H1 (cell line): ENCODE data around the gene TPM2. TPM values are rescaled to one million over a fixed set of nuclear protein-coding genes. Genes with fewer than 3 reads are reported as not detected.
A peak's percentile ranks its signal among the peaks of the same experiment; 100 is the strongest.

Experiments used
- ASH2L ChIP-seq: fragments of 200-600, 300-600 bp; sonication (generic); IDR thresholded peaks from one replicate; pipeline ENCODE4 v1.7.1; 2017; ENCODE audit warnings: low read length
- BCL11A ChIP-seq, 2 experiments: IDR thresholded peaks; one replicate each; pipeline ENCODE4 v1.6.1; 2011; ENCODE audit warnings: low read depth in 2 of 2, low read length in 2 of 2, mild to moderate bottlenecking in 2 of 2
- CHD1 ChIP-seq: IDR thresholded peaks from 2 replicates; pipeline ENCODE4 v1.6.1; 2012; ENCODE audit warnings: low read depth, low read length, improper control_type of control experiment
- CREB1 ChIP-seq: IDR thresholded peaks from 2 replicates; pipeline ENCODE4 v1.6.1; 2012; ENCODE audit warnings: inconsistent platforms
- EGR1 ChIP-seq: IDR thresholded peaks from 2 replicates; pipeline ENCODE4 v1.6.1; 2011; ENCODE audit warnings: low read depth, low read length, borderline replicate concordance
- GABPA ChIP-seq: IDR thresholded peaks from 2 replicates; pipeline ENCODE4 v1.6.1; 2011; ENCODE audit warnings: mild to moderate bottlenecking, low read length, moderate library complexity, borderline replicate concordance; ENCODE audit not compliant: insufficient read depth
- HDAC2 ChIP-seq, 2 experiments: fragments of 300-600 bp in 1 of 2; sonication (generic) in 1 of 2; IDR thresholded peaks; 2 replicates each; pipeline ENCODE4 v1.6.1; 2011 to 2012; ENCODE audit warnings: low read depth in 2 of 2, low read length in 2 of 2, mild to moderate bottlenecking in 2 of 2, moderate library complexity in 2 of 2, borderline replicate concordance in 1 of 2, inconsistent platforms in 1 of 2
- JUND ChIP-seq: IDR thresholded peaks from 2 replicates; pipeline ENCODE4 v1.6.1; 2011; ENCODE audit warnings: mild to moderate bottlenecking, improper control_type of control experiment, low read length
- MAFK ChIP-seq: IDR thresholded peaks from 2 replicates; pipeline ENCODE4 v1.6.1; 2012; ENCODE audit warnings: low read depth, mild to moderate bottlenecking, improper control_type of control experiment, low read length
- NANOG ChIP-seq: IDR thresholded peaks from 2 replicates; pipeline ENCODE4 v1.6.1; 2011; ENCODE audit warnings: low read length, low read depth, mild to moderate bottlenecking, inconsistent platforms; ENCODE audit not compliant: insufficient read depth, poor library complexity, severe bottlenecking
- POLR2A ChIP-seq, 2 experiments: IDR thresholded peaks; 1 replicate in 1 of 2; 2 replicates in 1 of 2; pipeline ENCODE4 v1.6.1; 2011; ENCODE audit warnings: low read depth in 2 of 2, low read length in 2 of 2, mild to moderate bottlenecking in 2 of 2; ENCODE audit errors: control extremely low read depth in 1 of 2
- RBBP5 ChIP-seq: IDR thresholded peaks from 2 replicates; pipeline ENCODE4 v1.7.1; 2012; ENCODE audit warnings: low read depth, mild to moderate bottlenecking, inconsistent platforms, low read length, moderate library complexity, borderline replicate concordance
- RFX5 ChIP-seq: IDR thresholded peaks from 2 replicates; pipeline ENCODE4 v1.6.1; 2011; ENCODE audit warnings: low read depth, low read length, improper control_type of control experiment, borderline replicate concordance
- SIRT6 ChIP-seq: IDR thresholded peaks from one replicate; pipeline ENCODE4 v1.7.1; 2012; ENCODE audit warnings: low read length, inconsistent platforms
- SP1 ChIP-seq: IDR thresholded peaks from 2 replicates; pipeline ENCODE4 v1.6.1; 2011; ENCODE audit warnings: low read depth, low read length
- TBP ChIP-seq: IDR thresholded peaks from 2 replicates; pipeline ENCODE4 v1.6.1; 2011; ENCODE audit warnings: low read depth, low read length, improper control_type of control experiment
- TCF12 ChIP-seq: IDR thresholded peaks from 2 replicates; pipeline ENCODE4 v1.6.1; 2011; ENCODE audit warnings: low read depth, mild to moderate bottlenecking, low read length
- TEAD4 ChIP-seq: IDR thresholded peaks from 2 replicates; pipeline ENCODE4 v1.6.1; 2012; ENCODE audit warnings: low read depth, low read length, inconsistent platforms, mixed read lengths
- YY1 ChIP-seq: IDR thresholded peaks from 2 replicates; pipeline ENCODE4 v1.6.1; 2011; ENCODE audit warnings: low read depth, mild to moderate bottlenecking, low read length
- polyA plus RNA-seq, 7 experiments: library from polyadenylated mRNA; depleted of rRNA in 3 of 7; stranded (reverse) in 5 of 7; unstranded in 2 of 7; fragments of >200 nt in 5 of 7; fragments of 200-250 nt in 2 of 7; gene quantifications; 1 replicate in 5 of 7; 2 replicates in 1 of 7; 4 replicates in 1 of 7; pipeline versions ENCODE4 v1.2.1 to v1.2.3, GENCODE V29; 2011 to 2013; ENCODE audit warnings: missing spikeins in 2 of 7, mixed read lengths in 2 of 7
- total RNA-seq: library from RNA; stranded (reverse); fragmentation: NEBNext Ultra II Directional; extraction: Animal tissue kit (Norgen Biotek cat#: 25700); gene quantifications from 2 replicates; pipeline ENCODE4 v1.2.1, GENCODE V29; 2021
- TF ChIP-seq, protein P1 (sequence below), 3 experiments: IDR thresholded peaks; 1 replicate in 2 of 3; 2 replicates in 1 of 3; pipeline versions ENCODE4 v1.5.1 to v1.6.1; 2011; ENCODE audit warnings: low read length in 3 of 3, mild to moderate bottlenecking in 3 of 3, inconsistent platforms in 2 of 3, low read depth in 1 of 3, moderate library complexity in 1 of 3; ENCODE audit not compliant: insufficient read depth in 1 of 3; ENCODE audit errors: control extremely low read depth in 1 of 3
- TF ChIP-seq, protein P2 (sequence below): IDR thresholded peaks from 2 replicates; pipeline ENCODE4 v1.6.1; 2012; ENCODE audit warnings: low read length, inconsistent platforms

The TPM2 gene
- total and polyA plus RNA-seq, 2 of the 8 experiments (the other 6 are each of a cell fraction or from before 2014, with no cell fraction given): 62.5 to 181 TPM

DNA sequence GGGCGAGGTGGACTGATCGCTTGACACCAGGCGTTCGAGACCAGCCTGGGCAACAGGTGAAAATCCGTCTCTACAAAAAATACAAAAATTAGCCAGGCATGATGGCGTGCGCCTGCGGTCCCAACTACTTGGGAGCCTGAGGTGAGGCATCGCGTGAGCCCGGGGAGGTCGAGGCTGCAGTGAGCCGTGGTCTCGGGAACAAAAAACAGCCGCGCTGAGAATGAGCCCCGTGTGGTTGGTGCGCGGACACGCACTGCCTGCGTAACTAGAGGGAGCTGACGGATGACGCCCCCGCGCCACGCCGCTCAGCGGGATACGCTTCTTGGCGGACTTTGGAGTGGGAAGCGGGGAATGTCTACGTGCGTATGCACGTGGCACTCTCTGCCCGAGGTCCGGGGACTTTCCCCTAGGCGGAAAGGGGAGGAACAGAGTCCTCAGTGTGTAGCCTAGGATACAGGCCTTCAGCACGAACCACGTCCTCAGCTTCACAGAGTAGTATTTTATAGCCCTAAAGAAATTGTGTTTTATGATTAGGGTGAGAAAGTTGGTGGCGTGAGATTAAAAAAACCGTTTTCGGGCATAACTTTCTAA is 32.1 kb downstream of the TPM2 start, which contains the start of gene RMRP (continued):
- TF ChIP-seq, protein P1, sequence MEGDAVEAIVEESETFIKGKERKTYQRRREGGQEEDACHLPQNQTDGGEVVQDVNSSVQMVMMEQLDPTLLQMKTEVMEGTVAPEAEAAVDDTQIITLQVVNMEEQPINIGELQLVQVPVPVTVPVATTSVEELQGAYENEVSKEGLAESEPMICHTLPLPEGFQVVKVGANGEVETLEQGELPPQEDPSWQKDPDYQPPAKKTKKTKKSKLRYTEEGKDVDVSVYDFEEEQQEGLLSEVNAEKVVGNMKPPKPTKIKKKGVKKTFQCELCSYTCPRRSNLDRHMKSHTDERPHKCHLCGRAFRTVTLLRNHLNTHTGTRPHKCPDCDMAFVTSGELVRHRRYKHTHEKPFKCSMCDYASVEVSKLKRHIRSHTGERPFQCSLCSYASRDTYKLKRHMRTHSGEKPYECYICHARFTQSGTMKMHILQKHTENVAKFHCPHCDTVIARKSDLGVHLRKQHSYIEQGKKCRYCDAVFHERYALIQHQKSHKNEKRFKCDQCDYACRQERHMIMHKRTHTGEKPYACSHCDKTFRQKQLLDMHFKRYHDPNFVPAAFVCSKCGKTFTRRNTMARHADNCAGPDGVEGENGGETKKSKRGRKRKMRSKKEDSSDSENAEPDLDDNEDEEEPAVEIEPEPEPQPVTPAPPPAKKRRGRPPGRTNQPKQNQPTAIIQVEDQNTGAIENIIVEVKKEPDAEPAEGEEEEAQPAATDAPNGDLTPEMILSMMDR (IDR thresholded peaks at IDR 0.05; ENCODE audit: control extremely low read depth in 1 of 3, insufficient read depth in 1 of 3, low read depth in 1 of 3, low read length in 3 of 3): peak in 2 of 3 experiments; percentile 4 to 8; a peak in 1 of 4 replicates
- TF ChIP-seq MAFK: peak; percentile 20; the same call in 1 of the 2 replicates
- TF ChIP-seq NANOG: no peak
- TF ChIP-seq POLR2A (IDR thresholded peaks at IDR 0.05; ENCODE audit: control extremely low read depth in 1 of 2, low read depth in 2 of 2, low read length in 2 of 2): peak in 1 of 2 experiments; percentile 32; a peak in 2 of 3 replicates
- no peak; the same call in 1 of the 2 replicates for TF ChIP-seq YY1
- TF ChIP-seq, protein P2, sequence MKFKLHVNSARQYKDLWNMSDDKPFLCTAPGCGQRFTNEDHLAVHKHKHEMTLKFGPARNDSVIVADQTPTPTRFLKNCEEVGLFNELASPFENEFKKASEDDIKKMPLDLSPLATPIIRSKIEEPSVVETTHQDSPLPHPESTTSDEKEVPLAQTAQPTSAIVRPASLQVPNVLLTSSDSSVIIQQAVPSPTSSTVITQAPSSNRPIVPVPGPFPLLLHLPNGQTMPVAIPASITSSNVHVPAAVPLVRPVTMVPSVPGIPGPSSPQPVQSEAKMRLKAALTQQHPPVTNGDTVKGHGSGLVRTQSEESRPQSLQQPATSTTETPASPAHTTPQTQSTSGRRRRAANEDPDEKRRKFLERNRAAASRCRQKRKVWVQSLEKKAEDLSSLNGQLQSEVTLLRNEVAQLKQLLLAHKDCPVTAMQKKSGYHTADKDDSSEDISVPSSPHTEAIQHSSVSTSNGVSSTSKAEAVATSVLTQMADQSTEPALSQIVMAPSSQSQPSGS: peak; percentile 15; the same call in 1 of the 2 replicates
- TF ChIP-seq HDAC2 (IDR thresholded peaks at IDR 0.05; ENCODE audit: borderline replicate concordance in 1 of 2, low read depth in 2 of 2, low read length in 2 of 2): peak; percentile 87 to 99; a peak in 3 of 4 replicates
- peak; percentile 58; the same call in 1 of the 2 replicates for TF ChIP-seq TCF12
- no peak for TF ChIP-seq CHD1
- TF ChIP-seq EGR1: peak; percentile 98
- TF ChIP-seq JUND: no peak
- TF ChIP-seq TEAD4: peak; percentile 80; the same call in 1 of the 2 replicates
- no peak for TF ChIP-seq BCL11A (IDR thresholded peaks at IDR 0.05; ENCODE audit: low read depth in 2 of 2, low read length in 2 of 2)
- TF ChIP-seq GABPA: no peak
- no peak for TF ChIP-seq RFX5
- peak; percentile 92 for TF ChIP-seq CREB1
- TF ChIP-seq SP1: peak; percentile 58
- peak; percentile 36 for TF ChIP-seq RBBP5
- TF ChIP-seq ASH2L: peak; percentile 94
- no peak for TF ChIP-seq SIRT6
- TF ChIP-seq TBP: peak; percentile 100
